Glutamatergic neuron (in vitro differentiated cells): ENCODE results near the gene EXOC7. TPM values are rescaled to one million over a fixed set of nuclear protein-coding genes. Genes with fewer than 3 reads are reported as not detected.

Experiments
- DNase-seq: peaks from one replicate; pipeline ENCODE4 v3.0.0; 2022
- H3K27ac Mint-ChIP-seq: one replicate; pipeline ENCODE4 v1.8.0; 2020; ENCODE audit warnings: mild to moderate bottlenecking, mixed read lengths, inconsistent platforms; ENCODE audit not compliant: unreplicated experiment
- H3K27me3 Mint-ChIP-seq: one replicate; pipeline ENCODE4 v1.8.0; 2020; ENCODE audit warnings: mild to moderate bottlenecking, moderate library complexity, mixed read lengths, inconsistent platforms; ENCODE audit not compliant: unreplicated experiment
- H3K36me3 Mint-ChIP-seq: one replicate; pipeline ENCODE4 v1.8.0; 2020; ENCODE audit warnings: mild to moderate bottlenecking, mixed read lengths, inconsistent platforms; ENCODE audit not compliant: unreplicated experiment
- H3K4me1 Mint-ChIP-seq: one replicate; pipeline ENCODE4 v1.8.0; 2020; ENCODE audit warnings: mild to moderate bottlenecking, low read depth, mixed read lengths, inconsistent platforms; ENCODE audit not compliant: unreplicated experiment
- H3K4me3 Mint-ChIP-seq: one replicate; pipeline ENCODE4 v1.8.0; 2020; ENCODE audit warnings: mild to moderate bottlenecking, mixed read lengths, inconsistent platforms; ENCODE audit not compliant: unreplicated experiment
- H3K9me3 Mint-ChIP-seq: one replicate; pipeline ENCODE4 v1.8.0; 2020; ENCODE audit warnings: mild to moderate bottlenecking, moderate library complexity, mixed read lengths, inconsistent platforms; ENCODE audit not compliant: unreplicated experiment
- CTCF ChIP-seq: fragments of 200-600 bp; sonication (generic); IDR thresholded peaks from one replicate; pipeline ENCODE4 v1.5.0; 2021; ENCODE audit not compliant: partially characterized antibody, unreplicated experiment
- total RNA-seq: library from RNA; stranded (reverse); fragmentation: NEBNext Ultra II Directional; extraction: Animal tissue kit (Norgen Biotek cat#: 25700); gene quantifications from one replicate; pipeline ENCODE4 v1.2.1, GENCODE V29; 2021; ENCODE audit not compliant: unreplicated experiment

Gene EXOC7
- total RNA-seq, 1 donor from 2014 or later: 249 TPM

- H3K36me3 Mint-ChIP-seq: peaks cover 5% of the 10 kb centered on the region
Observed at GRCh38 chr17:76086384-76086783, 17.2 kb downstream of the EXOC7 start.

GRCh38 chr17:76085731-76086366, 17.7 kb downstream of the EXOC7 start:
- Mint-ChIP-seq H3K4me3 (no peak overlapping the region), H3K36me3 (peaks cover 5% of the 10 kb centered on the region)

More at GRCh38 chr17:76086384-76086783, 17.2 kb downstream of the EXOC7 start:
- no peak overlapping the region for H3K27ac Mint-ChIP-seq
- no peak for DNase-seq
- H3K4me3 Mint-ChIP-seq: no peak overlapping the region
- H3K9me3 Mint-ChIP-seq: no peaks in the 10 kb centered on the region
- peaks cover 13% of the 10 kb centered on the region for H3K27me3 Mint-ChIP-seq
- no peaks in the 10 kb centered on the region for H3K4me1 Mint-ChIP-seq
- no peak for TF ChIP-seq CTCF

GRCh38 chr17:76085066-76085730, 18.4 kb downstream of the EXOC7 start:
- peaks cover 4% of the 10 kb centered on the region for H3K9me3 Mint-ChIP-seq
- no peak for TF ChIP-seq CTCF
- no peak overlapping the region for H3K4me3 Mint-ChIP-seq
- peaks cover 18% of the 10 kb centered on the region for H3K27me3 Mint-ChIP-seq
- DNase-seq: no peak
- no peaks in the 10 kb centered on the region for H3K4me1 Mint-ChIP-seq
- H3K27ac Mint-ChIP-seq: no peak overlapping the region
- peaks cover 5% of the 10 kb centered on the region for H3K36me3 Mint-ChIP-seq

More at GRCh38 chr17:76085731-76086366, 17.7 kb downstream of the EXOC7 start:
- no peak for TF ChIP-seq CTCF
- no peaks in the 10 kb centered on the region for H3K4me1 Mint-ChIP-seq
- H3K9me3 Mint-ChIP-seq: peaks cover 3% of the 10 kb centered on the region
- DNase-seq: no peak
- H3K27me3 Mint-ChIP-seq: peaks cover 16% of the 10 kb centered on the region
- H3K27ac Mint-ChIP-seq: no peak overlapping the region

GRCh38 chr17:76083536-76084182, 19.9 kb downstream of the EXOC7 start:
- H3K27me3 Mint-ChIP-seq: peaks cover 17% of the 10 kb centered on the region
- no peak for DNase-seq
- no peak overlapping the region for H3K27ac Mint-ChIP-seq
- H3K4me3 Mint-ChIP-seq: no peak overlapping the region
- TF ChIP-seq CTCF: no peak
- H3K9me3 Mint-ChIP-seq: peaks cover 4% of the 10 kb centered on the region
- peaks cover 5% of the 10 kb centered on the region for H3K36me3 Mint-ChIP-seq
- no peaks in the 10 kb centered on the region for H3K4me1 Mint-ChIP-seq
